AG08395 (cell line): ENCODE measurements around the gene TMEM167B.
A peak's percentile ranks its signal among the peaks of the same experiment; 100 is the strongest.
"Not testable (repeated sequence)": the region's sequence is repeated elsewhere in the genome, so short reads cannot be mapped to it uniquely, and the experiment has no call there.

Experiments used
- DNase-seq: peaks from one replicate; pipeline ENCODE4 v3.0.0; 2012; ENCODE audit warnings: mixed read lengths, low spot score

TMEM167B gene

GRCh38 chr1:109090196-109091077 is at the start of gene TMEM167B:
TSS of gene TMEM167B (plus strand) at chr1:109090764. CDS start at chr1:109090873, 109 bp downstream.
- DNase-seq = peak; percentile 87

GRCh38 chr1:109040989-109041620 is 49.5 kb upstream of the TMEM167B start:
- DNase-seq = peak; percentile 12

- DNase-seq = peak; percentile 99
Observed at GRCh38 chr1:109041621-109042468, 48.7 kb upstream of the TMEM167B start, which contains the start of gene WDR47. TSS of gene WDR47 (minus strand) at chr1:109042102. CDS start at chr1:109023512, 18,590 bp downstream.

GRCh38 chr1:109045595-109045994 is 45.0 kb upstream of the TMEM167B start:
- no peak for DNase-seq

- DNase-seq = no peak
Observed at GRCh38 chr1:109046671-109047070, 43.9 kb upstream of the TMEM167B start.

GRCh38 chr1:109047339-109047738 is 43.2 kb upstream of the TMEM167B start:
- DNase-seq = no peak

GRCh38 chr1:109048335-109048734 is 42.2 kb upstream of the TMEM167B start:
- DNase-seq = no peak

- no peak for DNase-seq
Observed at GRCh38 chr1:109050228-109050995, 40.2 kb upstream of the TMEM167B start.

- DNase-seq = not testable (repeated sequence)
Observed at GRCh38 chr1:109052145-109052544, 38.4 kb upstream of the TMEM167B start.

GRCh38 chr1:109056064-109056463 is 34.5 kb upstream of the TMEM167B start:
- no peak for DNase-seq

GRCh38 chr1:109059026-109059425 is 31.5 kb upstream of the TMEM167B start:
- no peak for DNase-seq

GRCh38 chr1:109060707-109061106 is 29.9 kb upstream of the TMEM167B start:
- DNase-seq = no peak

GRCh38 chr1:109061183-109061582 is 29.4 kb upstream of the TMEM167B start:
- no peak for DNase-seq

- DNase-seq = no peak
Observed at GRCh38 chr1:109065137-109065536, 25.4 kb upstream of the TMEM167B start.

GRCh38 chr1:109067883-109068282 is 22.7 kb upstream of the TMEM167B start:
- no peak for DNase-seq

GRCh38 chr1:109069294-109069693 is 21.3 kb upstream of the TMEM167B start:
- DNase-seq = no peak

- peak; percentile 95 for DNase-seq
Observed at GRCh38 chr1:109075531-109076490, 14.8 kb upstream of the TMEM167B start, which contains the start of gene TAF13. TSS of gene TAF13 (minus strand) at chr1:109076003. CDS start at chr1:109075947, 56 bp downstream.

GRCh38 chr1:109078317-109078716 is 12.2 kb upstream of the TMEM167B start:
- DNase-seq = no peak

GRCh38 chr1:109079240-109079622 is 11.3 kb upstream of the TMEM167B start:
- no peak for DNase-seq

- DNase-seq = no peak
Observed at GRCh38 chr1:109080441-109081082, 10.0 kb upstream of the TMEM167B start.
